Bronchial epithelial cell (primary cell): ENCODE results near the gene P2RY14. TPM values are rescaled to one million over a fixed set of nuclear protein-coding genes. Genes with fewer than 3 reads are reported as not detected.

ENCODE experiments used
- DNase-seq: peaks from one replicate; pipeline ENCODE4 v3.0.0-alpha.2; 2010; ENCODE audit warnings: low read depth
- FAIRE-seq: peaks from 2 replicates; lab custom pipeline; 2011; peaks lifted over from hg19 to GRCh38; lab: Jason Lieb, UNC
- H3K27me3 ChIP-seq: 2 replicates; pipeline ENCODE4 v1.5.1; 2011; ENCODE audit warnings: low read length; ENCODE audit not compliant: control insufficient read depth, insufficient read depth
- H3K36me3 ChIP-seq: 2 replicates; pipeline ENCODE4 v1.5.1; 2011; ENCODE audit warnings: low read length; ENCODE audit not compliant: control insufficient read depth, insufficient read depth
- H3K4me3 ChIP-seq: 2 replicates; pipeline ENCODE4 v1.5.1; 2011; ENCODE audit warnings: mild to moderate bottlenecking, low read depth, low read length, control low read depth
- CTCF ChIP-seq: IDR thresholded peaks from 2 replicates; pipeline ENCODE4 v1.5.1; 2011; ENCODE audit warnings: mild to moderate bottlenecking, moderate library complexity, low read length, control low read depth, inconsistent platforms; ENCODE audit not compliant: insufficient read depth, severe bottlenecking
- total RNA-seq: library from RNA; depleted of rRNA; stranded (reverse); fragments of >200 nt; gene quantifications from 2 replicates; pipeline ENCODE4 v1.2.1, GENCODE V29; 2014

The P2RY14 gene
- total RNA-seq, 1 donor from 2014 or later, result not detected

- Histone ChIP-seq H3K36me3 (peaks cover 4% of the 10 kb centered on the region), H3K27me3 (no peaks in the 10 kb centered on the region), H3K4me3 (no peak overlapping the region)
- DNase-seq (no peak), FAIRE-seq (no peak)
- TF ChIP-seq CTCF, result no peak
Measured at GRCh38 chr3:151306168-151306810, 27.9 kb upstream of the P2RY14 start.

GRCh38 chr3:151305775-151306151, 27.4 kb upstream of the P2RY14 start:
- Histone ChIP-seq H3K36me3 (peaks cover 4% of the 10 kb centered on the region), H3K27me3 (no peaks in the 10 kb centered on the region), H3K4me3 (no peak overlapping the region)
- FAIRE-seq, result no peak
- TF ChIP-seq CTCF, result no peak
- DNase-seq, result peak; percentile 64

- Histone ChIP-seq H3K27me3 (no peaks in the 10 kb centered on the region), H3K36me3 (peaks cover 6% of the 10 kb centered on the region), H3K4me3 (no peak overlapping the region)
- DNase-seq, result peak; percentile 98
- peak; percentile 33 for TF ChIP-seq CTCF
- peak; percentile 99 for FAIRE-seq
Measured at GRCh38 chr3:151305060-151305774, 26.9 kb upstream of the P2RY14 start.

- TF ChIP-seq CTCF, result no peak
Measured at GRCh38 chr3:151303751-151304150, 25.4 kb upstream of the P2RY14 start.

GRCh38 chr3:151301787-151302186, 23.4 kb upstream of the P2RY14 start:
- H3K36me3 ChIP-seq, result peaks cover 17% of the 10 kb centered on the region
- no peak for TF ChIP-seq CTCF
- FAIRE-seq (no peak), DNase-seq (peak; percentile 90)
- no peaks in the 10 kb centered on the region for H3K27me3 ChIP-seq
- no peak overlapping the region for H3K4me3 ChIP-seq

More at GRCh38 chr3:151303751-151304150, 25.4 kb upstream of the P2RY14 start:
- Histone ChIP-seq H3K36me3 (peaks cover 10% of the 10 kb centered on the region), H3K27me3 (no peaks in the 10 kb centered on the region), H3K4me3 (no peak overlapping the region)
- DNase-seq (no peak), FAIRE-seq (no peak)
